HepG2 (cell line): ENCODE measurements around the gene SLC13A3. TPM values are rescaled to one million over a fixed set of nuclear protein-coding genes. Genes with fewer than 3 reads are reported as not detected.

Source experiments
- BCL6 ChIP-seq: IDR thresholded peaks from 2 replicates; pipeline ENCODE4 v1.6.1; 2016; ENCODE audit warnings: missing genetic modification reagents, missing compliant biosample characterization
- CBX1 ChIP-seq: IDR thresholded peaks from one replicate; pipeline ENCODE4 v1.6.1; 2016; ENCODE audit warnings: antibody characterized with exemption, low read depth
- CEBPB ChIP-seq: IDR thresholded peaks from 2 replicates; pipeline ENCODE4 v1.6.1; 2011; ENCODE audit warnings: low read depth, low read length, improper control_type of control experiment, borderline replicate concordance
- HNF4A ChIP-seq: sonication (generic); formaldehyde crosslinking; IDR thresholded peaks from 2 replicates; pipeline ENCODE4 v1.4.0; 2020; ENCODE audit warnings: missing genetic modification reagents
- HNRNPL ChIP-seq: fragments of 200-400 bp; formaldehyde crosslinking; IDR thresholded peaks from 2 replicates; pipeline ENCODE4 v1.6.1; 2017; ENCODE audit warnings: mild to moderate bottlenecking, low read depth, low read length
- JUND ChIP-seq: sonication (generic); formaldehyde crosslinking; IDR thresholded peaks from 2 replicates; pipeline ENCODE4 v1.8.0; 2022; ENCODE audit warnings: mild to moderate bottlenecking, missing genetic modification reagents
- ONECUT2 ChIP-seq: sonication (generic); formaldehyde crosslinking; IDR thresholded peaks from 2 replicates; pipeline ENCODE4 v1.4.0; 2020; ENCODE audit warnings: missing genetic modification reagents
- POLR2G ChIP-seq: fragments of 200-400 bp; formaldehyde crosslinking; IDR thresholded peaks from 2 replicates; pipeline ENCODE4 v1.6.1; 2018; ENCODE audit warnings: mild to moderate bottlenecking, low read depth, low read length, moderate library complexity
- RAD21 ChIP-seq: fragments of 450-650 bp; formaldehyde crosslinking; IDR thresholded peaks from 2 replicates; pipeline ENCODE4 v1.5.0; 2020; ENCODE audit warnings: mild to moderate bottlenecking
- RFXANK ChIP-seq: IDR thresholded peaks from 2 replicates; pipeline ENCODE4 v1.6.1; 2016
- SETDB1 ChIP-seq: sonication (generic); formaldehyde crosslinking; IDR thresholded peaks from 2 replicates; pipeline ENCODE4 v1.5.1; 2020; ENCODE audit warnings: missing genetic modification reagents, mild to moderate bottlenecking, borderline replicate concordance
- SRY ChIP-seq: sonication (generic); formaldehyde crosslinking; IDR thresholded peaks from 2 replicates; pipeline ENCODE4 v1.8.0; 2022; ENCODE audit warnings: mild to moderate bottlenecking, missing genetic modification reagents
- ZNF20 ChIP-seq: sonication (generic); formaldehyde crosslinking; IDR thresholded peaks from 2 replicates; pipeline ENCODE4 v1.4.0; 2020; ENCODE audit warnings: mild to moderate bottlenecking, moderate library complexity, missing genetic modification reagents
- ZNF230 ChIP-seq: sonication (generic); formaldehyde crosslinking; IDR thresholded peaks from 2 replicates; pipeline ENCODE4 v1.4.0; 2020; ENCODE audit warnings: mild to moderate bottlenecking, missing genetic modification reagents
- ZNF232 ChIP-seq: sonication (generic); formaldehyde crosslinking; IDR thresholded peaks from 2 replicates; pipeline ENCODE4 v1.4.0; 2020; ENCODE audit warnings: missing genetic modification reagents, borderline replicate concordance
- ZNF451 ChIP-seq: sonication (generic); formaldehyde crosslinking; IDR thresholded peaks from 2 replicates; pipeline ENCODE4 v1.5.0; 2020; ENCODE audit warnings: mild to moderate bottlenecking, missing genetic modification reagents
- ZNF558 ChIP-seq: sonication (generic); formaldehyde crosslinking; IDR thresholded peaks from 2 replicates; pipeline ENCODE4 v1.9.0; 2022; ENCODE audit warnings: mild to moderate bottlenecking, missing genetic modification reagents, borderline replicate concordance
- ZNF792 ChIP-seq: IDR thresholded peaks from 2 replicates; pipeline ENCODE4 v1.6.1; 2016
- ZNF850 ChIP-seq: sonication (generic); formaldehyde crosslinking; conservative IDR thresholded peaks from 2 replicates; pipeline ENCODE4 v1.9.0; 2021; ENCODE audit warnings: mild to moderate bottlenecking, missing genetic modification reagents
- polyA plus RNA-seq, 8 experiments: library from polyadenylated mRNA; depleted of rRNA in 3 of 8; stranded (reverse) in 7 of 8; unstranded in 1 of 8; fragments of >200 nt; fragmentation: Illumina TruSeq in 4 of 8; extraction: Trizol in 4 of 8; gene quantifications; 2 replicates each; pipeline versions ENCODE4 v1.2.1 to v1.2.3, GENCODE V29; 2011 to 2016; ENCODE audit warnings: low read depth in 4 of 8, missing spikeins in 1 of 8, mixed read lengths in 1 of 8; ENCODE audit not compliant: insufficient read depth in 1 of 8
- total RNA-seq, 5 experiments: library from RNA; depleted of rRNA; stranded (reverse); fragments of >200 nt; fragmentation: Illumina TruSeq; extraction: Trizol; gene quantifications; 2 replicates each; pipeline ENCODE4 v1.2.3, GENCODE V29; 2016; ENCODE audit warnings: low read depth in 1 of 5
- TF ChIP-seq, protein P1 (sequence below): sonication (generic); formaldehyde crosslinking; IDR thresholded peaks from 2 replicates; pipeline ENCODE4 v1.4.0; 2020; ENCODE audit warnings: missing genetic modification reagents, borderline replicate concordance
- TF ChIP-seq, protein P2 (sequence below): sonication (generic); formaldehyde crosslinking; IDR thresholded peaks from 2 replicates; pipeline ENCODE4 v1.9.0; 2021; ENCODE audit warnings: missing genetic modification reagents, borderline replicate concordance
- TF ChIP-seq, protein P3 (sequence below): sonication (generic); formaldehyde crosslinking; IDR thresholded peaks from 2 replicates; pipeline ENCODE4 v1.5.0; 2020; ENCODE audit warnings: missing genetic modification reagents
- TF ChIP-seq, protein P4 (sequence below): sonication (generic); formaldehyde crosslinking; IDR thresholded peaks from 2 replicates; pipeline ENCODE4 v1.8.0; 2022; ENCODE audit warnings: missing genetic modification reagents, mild to moderate bottlenecking, moderate library complexity, borderline replicate concordance
- TF ChIP-seq, protein P5 (sequence below): sonication (generic); formaldehyde crosslinking; IDR thresholded peaks from 2 replicates; pipeline ENCODE4 v1.4.0; 2020; ENCODE audit warnings: missing genetic modification reagents

SLC13A3 gene
- total and polyA plus RNA-seq, 2 of the 13 experiments (the other 11 are each of a cell fraction or from before 2014, with no cell fraction given): 66.5 to 76.0 TPM

DNA sequence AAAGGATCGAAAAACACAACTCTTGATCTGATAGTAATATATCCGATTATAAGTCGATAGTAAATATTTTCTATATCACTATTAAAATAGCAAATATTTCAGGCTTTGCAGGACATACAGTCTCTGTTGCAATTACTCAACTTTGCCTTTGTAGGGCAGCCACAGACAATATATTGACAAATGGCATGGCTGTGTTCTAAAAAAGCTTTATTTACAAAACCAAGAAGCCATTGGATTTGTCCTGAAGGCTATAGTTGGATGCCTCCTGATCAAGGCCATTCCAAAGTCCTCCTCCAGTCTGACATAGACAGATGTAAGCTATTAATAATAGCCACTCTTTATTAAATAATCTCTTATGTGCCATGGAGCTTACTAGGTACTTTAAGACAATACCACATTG lies 106.7 kb downstream of the SLC13A3 start (continued):
- TF ChIP-seq ZNF792 (CRISPR knock-in tag) (no peak), ZNF850 (CRISPR knock-in tag) (no peak), ZNF451 (CRISPR knock-in tag) (no peak), POLR2G (no peak), ZNF558 (CRISPR knock-in tag) (no peak), ZNF230 (no peak), HNF4A (CRISPR knock-in tag) (0 out of 2 replicates have a peak, but pooled peaks have one; percentile 11), JUND (CRISPR knock-in tag) (no peak), SRY (CRISPR knock-in tag) (no peak), ONECUT2 (CRISPR knock-in tag) (no peak), HNRNPL (no peak), BCL6 (CRISPR knock-in tag) (peak; percentile 33; the same call in 1 of the 2 replicates), CBX1 (no peak), CEBPB (peak; percentile 52), RFXANK (CRISPR knock-in tag) (no peak), ZNF20 (no peak), RAD21 (CRISPR knock-in tag) (peak; percentile 39; the same call in 1 of the 2 replicates), ZNF232 (CRISPR knock-in tag) (no peak), SETDB1 (no peak)
- TF ChIP-seq, protein P1, sequence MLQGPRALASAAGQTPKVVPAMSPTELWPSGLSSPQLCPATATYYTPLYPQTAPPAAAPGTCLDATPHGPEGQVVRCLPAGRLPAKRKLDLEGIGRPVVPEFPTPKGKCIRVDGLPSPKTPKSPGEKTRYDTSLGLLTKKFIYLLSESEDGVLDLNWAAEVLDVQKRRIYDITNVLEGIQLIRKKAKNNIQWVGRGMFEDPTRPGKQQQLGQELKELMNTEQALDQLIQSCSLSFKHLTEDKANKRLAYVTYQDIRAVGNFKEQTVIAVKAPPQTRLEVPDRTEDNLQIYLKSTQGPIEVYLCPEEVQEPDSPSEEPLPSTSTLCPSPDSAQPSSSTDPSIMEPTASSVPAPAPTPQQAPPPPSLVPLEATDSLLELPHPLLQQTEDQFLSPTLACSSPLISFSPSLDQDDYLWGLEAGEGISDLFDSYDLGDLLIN (CRISPR knock-in tag): no peak
- TF ChIP-seq, protein P2, sequence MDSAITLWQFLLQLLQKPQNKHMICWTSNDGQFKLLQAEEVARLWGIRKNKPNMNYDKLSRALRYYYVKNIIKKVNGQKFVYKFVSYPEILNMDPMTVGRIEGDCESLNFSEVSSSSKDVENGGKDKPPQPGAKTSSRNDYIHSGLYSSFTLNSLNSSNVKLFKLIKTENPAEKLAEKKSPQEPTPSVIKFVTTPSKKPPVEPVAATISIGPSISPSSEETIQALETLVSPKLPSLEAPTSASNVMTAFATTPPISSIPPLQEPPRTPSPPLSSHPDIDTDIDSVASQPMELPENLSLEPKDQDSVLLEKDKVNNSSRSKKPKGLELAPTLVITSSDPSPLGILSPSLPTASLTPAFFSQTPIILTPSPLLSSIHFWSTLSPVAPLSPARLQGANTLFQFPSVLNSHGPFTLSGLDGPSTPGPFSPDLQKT (CRISPR knock-in tag): no peak
- TF ChIP-seq, protein P3, sequence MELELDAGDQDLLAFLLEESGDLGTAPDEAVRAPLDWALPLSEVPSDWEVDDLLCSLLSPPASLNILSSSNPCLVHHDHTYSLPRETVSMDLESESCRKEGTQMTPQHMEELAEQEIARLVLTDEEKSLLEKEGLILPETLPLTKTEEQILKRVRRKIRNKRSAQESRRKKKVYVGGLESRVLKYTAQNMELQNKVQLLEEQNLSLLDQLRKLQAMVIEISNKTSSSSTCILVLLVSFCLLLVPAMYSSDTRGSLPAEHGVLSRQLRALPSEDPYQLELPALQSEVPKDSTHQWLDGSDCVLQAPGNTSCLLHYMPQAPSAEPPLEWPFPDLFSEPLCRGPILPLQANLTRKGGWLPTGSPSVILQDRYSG: no peak
- TF ChIP-seq, protein P4, sequence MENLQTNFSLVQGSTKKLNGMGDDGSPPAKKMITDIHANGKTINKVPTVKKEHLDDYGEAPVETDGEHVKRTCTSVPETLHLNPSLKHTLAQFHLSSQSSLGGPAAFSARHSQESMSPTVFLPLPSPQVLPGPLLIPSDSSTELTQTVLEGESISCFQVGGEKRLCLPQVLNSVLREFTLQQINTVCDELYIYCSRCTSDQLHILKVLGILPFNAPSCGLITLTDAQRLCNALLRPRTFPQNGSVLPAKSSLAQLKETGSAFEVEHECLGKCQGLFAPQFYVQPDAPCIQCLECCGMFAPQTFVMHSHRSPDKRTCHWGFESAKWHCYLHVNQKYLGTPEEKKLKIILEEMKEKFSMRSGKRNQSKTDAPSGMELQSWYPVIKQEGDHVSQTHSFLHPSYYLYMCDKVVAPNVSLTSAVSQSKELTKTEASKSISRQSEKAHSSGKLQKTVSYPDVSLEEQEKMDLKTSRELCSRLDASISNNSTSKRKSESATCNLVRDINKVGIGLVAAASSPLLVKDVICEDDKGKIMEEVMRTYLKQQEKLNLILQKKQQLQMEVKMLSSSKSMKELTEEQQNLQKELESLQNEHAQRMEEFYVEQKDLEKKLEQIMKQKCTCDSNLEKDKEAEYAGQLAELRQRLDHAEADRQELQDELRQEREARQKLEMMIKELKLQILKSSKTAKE (CRISPR knock-in tag): no peak
- TF ChIP-seq, protein P5, sequence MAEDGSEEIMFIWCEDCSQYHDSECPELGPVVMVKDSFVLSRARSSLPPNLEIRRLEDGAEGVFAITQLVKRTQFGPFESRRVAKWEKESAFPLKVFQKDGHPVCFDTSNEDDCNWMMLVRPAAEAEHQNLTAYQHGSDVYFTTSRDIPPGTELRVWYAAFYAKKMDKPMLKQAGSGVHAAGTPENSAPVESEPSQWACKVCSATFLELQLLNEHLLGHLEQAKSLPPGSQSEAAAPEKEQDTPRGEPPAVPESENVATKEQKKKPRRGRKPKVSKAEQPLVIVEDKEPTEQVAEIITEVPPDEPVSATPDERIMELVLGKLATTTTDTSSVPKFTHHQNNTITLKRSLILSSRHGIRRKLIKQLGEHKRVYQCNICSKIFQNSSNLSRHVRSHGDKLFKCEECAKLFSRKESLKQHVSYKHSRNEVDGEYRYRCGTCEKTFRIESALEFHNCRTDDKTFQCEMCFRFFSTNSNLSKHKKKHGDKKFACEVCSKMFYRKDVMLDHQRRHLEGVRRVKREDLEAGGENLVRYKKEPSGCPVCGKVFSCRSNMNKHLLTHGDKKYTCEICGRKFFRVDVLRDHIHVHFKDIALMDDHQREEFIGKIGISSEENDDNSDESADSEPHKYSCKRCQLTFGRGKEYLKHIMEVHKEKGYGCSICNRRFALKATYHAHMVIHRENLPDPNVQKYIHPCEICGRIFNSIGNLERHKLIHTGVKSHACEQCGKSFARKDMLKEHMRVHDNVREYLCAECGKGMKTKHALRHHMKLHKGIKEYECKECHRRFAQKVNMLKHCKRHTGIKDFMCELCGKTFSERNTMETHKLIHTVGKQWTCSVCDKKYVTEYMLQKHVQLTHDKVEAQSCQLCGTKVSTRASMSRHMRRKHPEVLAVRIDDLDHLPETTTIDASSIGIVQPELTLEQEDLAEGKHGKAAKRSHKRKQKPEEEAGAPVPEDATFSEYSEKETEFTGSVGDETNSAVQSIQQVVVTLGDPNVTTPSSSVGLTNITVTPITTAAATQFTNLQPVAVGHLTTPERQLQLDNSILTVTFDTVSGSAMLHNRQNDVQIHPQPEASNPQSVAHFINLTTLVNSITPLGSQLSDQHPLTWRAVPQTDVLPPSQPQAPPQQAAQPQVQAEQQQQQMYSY (CRISPR knock-in tag): no peak
